Measurements from ENCODE around the gene PDE6C. TPM values are rescaled to one million over a fixed set of nuclear protein-coding genes. Genes with fewer than 3 reads are reported as not detected.

PDE6C gene
- total RNA-seq, 1 donor from 2014 or later = not detected

DNA sequence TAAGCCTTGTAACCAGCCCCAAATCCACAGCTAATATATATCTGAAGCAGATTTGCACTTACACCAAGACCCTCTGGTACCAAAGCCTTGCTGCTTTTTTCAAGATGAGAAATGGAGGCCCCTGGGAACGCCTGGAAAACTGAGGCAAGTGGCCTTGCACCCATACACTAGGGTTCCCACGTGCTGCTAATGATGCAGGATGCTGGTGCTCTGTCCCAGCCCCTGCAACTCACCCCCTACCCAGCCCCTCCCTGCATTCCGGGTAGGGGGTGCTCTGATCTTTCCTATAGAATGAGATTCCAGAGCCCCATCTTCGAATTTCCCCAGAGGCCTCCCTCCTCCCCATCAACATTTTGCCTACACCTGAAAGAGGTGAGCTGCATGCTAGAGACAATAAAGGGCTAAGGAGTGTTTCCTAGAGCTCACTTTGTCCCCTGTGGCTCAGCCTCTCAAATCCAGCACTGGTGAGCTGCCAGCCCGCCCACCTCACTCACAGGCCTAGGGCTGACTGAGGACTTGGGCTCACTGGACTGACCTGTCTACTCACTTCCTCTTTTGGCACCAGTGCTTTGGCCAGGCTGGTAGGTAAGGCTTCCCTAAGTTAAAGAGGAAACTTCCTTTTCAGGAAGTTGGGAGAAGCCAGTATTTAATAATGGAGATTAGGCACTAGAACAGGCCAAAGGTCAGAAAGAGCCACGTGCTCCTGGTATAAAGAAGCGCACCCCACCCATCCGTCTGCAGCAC, 21.1 kb upstream of the PDE6C start:
- no peak overlapping the region for H3K4me3 ChIP-seq (ENCODE audit: insufficient read depth, low read depth, low read length)
- no peak overlapping the region for H3K4me3 Mint-ChIP-seq (ENCODE audit: unreplicated experiment)
- no peak overlapping the region for H2AFZ ChIP-seq (ENCODE audit: low read depth, low read length)
- no peak overlapping the region for H3K27ac Mint-ChIP-seq (ENCODE audit: unreplicated experiment)
- H3K9ac ChIP-seq (ENCODE audit: low read length) = no peak overlapping the region
- H3K27me3 Mint-ChIP-seq (ENCODE audit: low read depth, unreplicated experiment) = peaks cover 14% of the 10 kb centered on the region
- no peaks in the 10 kb centered on the region for H3K36me3 Mint-ChIP-seq (ENCODE audit: low read depth, unreplicated experiment)
- peaks cover 4% of the 10 kb centered on the region for H3K9me3 Mint-ChIP-seq (ENCODE audit: unreplicated experiment)
- FAIRE-seq (no peak), DNase-seq (ENCODE audit: low read depth) (no peak)
- no peak overlapping the region for H3K4me2 ChIP-seq (ENCODE audit: low read length)
- H3K4me1 ChIP-seq (ENCODE audit: insufficient read depth, low read length) = no peaks in the 10 kb centered on the region
- no peak for TF ChIP-seq EZH2 (IDR thresholded peaks at IDR 0.05; ENCODE audit: insufficient read depth, low read length)
- TF ChIP-seq CTCF (IDR thresholded peaks at IDR 0.05; ENCODE audit: insufficient read depth, low read depth, low read length) = no peak
- H3K9me3 ChIP-seq (ENCODE audit: insufficient read depth, low read depth, low read length) = no peaks in the 10 kb centered on the region
- peaks cover 8% of the 10 kb centered on the region for H3K27me3 ChIP-seq (ENCODE audit: insufficient read depth, low read length)
- H3K79me2 ChIP-seq (ENCODE audit: insufficient read depth, low read length) = no peaks in the 10 kb centered on the region
- H4K20me1 ChIP-seq (ENCODE audit: insufficient read depth, low read length) = no peaks in the 10 kb centered on the region
- H3K36me3 ChIP-seq (ENCODE audit: insufficient read depth, low read length) = no peaks in the 10 kb centered on the region
- H3K27ac ChIP-seq (ENCODE audit: low read depth, low read length) = no peak overlapping the region
- H3K4me1 Mint-ChIP-seq (ENCODE audit: low read depth, unreplicated experiment) = peaks cover 5% of the 10 kb centered on the region

DNA sequence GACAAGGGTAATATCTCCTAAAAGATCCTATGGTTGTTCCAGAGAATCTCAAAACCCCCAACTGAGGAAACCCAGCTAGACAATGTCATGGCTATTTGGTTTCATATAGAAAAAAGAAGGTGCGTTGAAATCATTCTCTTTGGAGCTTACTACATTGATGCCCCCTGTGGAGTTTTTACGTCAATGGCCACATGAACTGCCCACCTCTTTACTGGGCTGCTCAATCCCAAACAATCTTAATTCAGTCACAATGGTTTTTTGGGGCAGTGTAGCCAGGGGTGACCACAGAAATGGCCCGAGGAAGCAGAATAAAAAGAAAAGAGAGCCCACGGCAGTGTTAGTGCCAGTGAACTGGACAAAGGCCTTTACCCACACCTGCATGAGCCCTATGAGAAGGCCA, 19.1 kb upstream of the PDE6C start:
- no peak overlapping the region for H3K9ac ChIP-seq (ENCODE audit: low read length)
- H3K27ac Mint-ChIP-seq (ENCODE audit: unreplicated experiment) = no peak overlapping the region
- H3K79me2 ChIP-seq (ENCODE audit: insufficient read depth, low read length) = no peaks in the 10 kb centered on the region
- H3K27ac ChIP-seq (ENCODE audit: low read depth, low read length) = no peak overlapping the region
- H3K9me3 ChIP-seq (ENCODE audit: insufficient read depth, low read depth, low read length) = no peaks in the 10 kb centered on the region
- DNase-seq (ENCODE audit: low read depth) (no peak), FAIRE-seq (no peak)
- no peaks in the 10 kb centered on the region for H3K4me1 ChIP-seq (ENCODE audit: insufficient read depth, low read length)
- no peak overlapping the region for H3K4me3 Mint-ChIP-seq (ENCODE audit: unreplicated experiment)
- H3K27me3 ChIP-seq (ENCODE audit: insufficient read depth, low read length) = peaks cover 8% of the 10 kb centered on the region
- no peaks in the 10 kb centered on the region for H4K20me1 ChIP-seq (ENCODE audit: insufficient read depth, low read length)
- no peak overlapping the region for H3K4me3 ChIP-seq (ENCODE audit: insufficient read depth, low read depth, low read length)
- peaks cover 5% of the 10 kb centered on the region for H3K4me1 Mint-ChIP-seq (ENCODE audit: low read depth, unreplicated experiment)
- no peak overlapping the region for H2AFZ ChIP-seq (ENCODE audit: low read depth, low read length)
- no peaks in the 10 kb centered on the region for H3K36me3 Mint-ChIP-seq (ENCODE audit: low read depth, unreplicated experiment)
- H3K9me3 Mint-ChIP-seq (ENCODE audit: unreplicated experiment) = peaks cover 2% of the 10 kb centered on the region
- no peak for TF ChIP-seq CTCF (IDR thresholded peaks at IDR 0.05; ENCODE audit: insufficient read depth, low read depth, low read length)
- TF ChIP-seq EZH2 (IDR thresholded peaks at IDR 0.05; ENCODE audit: insufficient read depth, low read length) = no peak
- no peak overlapping the region for H3K4me2 ChIP-seq (ENCODE audit: low read length)
- H3K36me3 ChIP-seq (ENCODE audit: insufficient read depth, low read length) = no peaks in the 10 kb centered on the region
- peaks cover 16% of the 10 kb centered on the region for H3K27me3 Mint-ChIP-seq (ENCODE audit: low read depth, unreplicated experiment)

GRCh38 chr10:93593749-93594148, 18.6 kb upstream of the PDE6C start:
- H3K4me1 ChIP-seq (ENCODE audit: insufficient read depth, low read length) = no peaks in the 10 kb centered on the region
- H4K20me1 ChIP-seq (ENCODE audit: insufficient read depth, low read length) = no peaks in the 10 kb centered on the region
- peaks cover 5% of the 10 kb centered on the region for H3K4me1 Mint-ChIP-seq (ENCODE audit: low read depth, unreplicated experiment)
- H3K4me3 Mint-ChIP-seq (ENCODE audit: unreplicated experiment) = no peak overlapping the region
- no peak overlapping the region for H3K27ac ChIP-seq (ENCODE audit: low read depth, low read length)
- peaks cover 1% of the 10 kb centered on the region for H3K9me3 Mint-ChIP-seq (ENCODE audit: unreplicated experiment)
- FAIRE-seq (no peak), DNase-seq (ENCODE audit: low read depth) (no peak)
- TF ChIP-seq EZH2 (IDR thresholded peaks at IDR 0.05; ENCODE audit: insufficient read depth, low read length) (no peak), CTCF (IDR thresholded peaks at IDR 0.05; ENCODE audit: insufficient read depth, low read depth, low read length) (no peak)
- no peak overlapping the region for H2AFZ ChIP-seq (ENCODE audit: low read depth, low read length)
- H3K36me3 Mint-ChIP-seq (ENCODE audit: low read depth, unreplicated experiment) = no peaks in the 10 kb centered on the region
- peaks cover 8% of the 10 kb centered on the region for H3K27me3 ChIP-seq (ENCODE audit: insufficient read depth, low read length)
- no peak overlapping the region for H3K9ac ChIP-seq (ENCODE audit: low read length)
- peaks cover 19% of the 10 kb centered on the region for H3K27me3 Mint-ChIP-seq (ENCODE audit: low read depth, unreplicated experiment)
- H3K9me3 ChIP-seq (ENCODE audit: insufficient read depth, low read depth, low read length) = no peaks in the 10 kb centered on the region
- H3K4me2 ChIP-seq (ENCODE audit: low read length) = no peak overlapping the region
- no peaks in the 10 kb centered on the region for H3K36me3 ChIP-seq (ENCODE audit: insufficient read depth, low read length)
- no peak overlapping the region for H3K27ac Mint-ChIP-seq (ENCODE audit: unreplicated experiment)
- no peaks in the 10 kb centered on the region for H3K79me2 ChIP-seq (ENCODE audit: insufficient read depth, low read length)
- no peak overlapping the region for H3K4me3 ChIP-seq (ENCODE audit: insufficient read depth, low read depth, low read length)
